GM18519 (cell line): ENCODE measurements around the gene ING4.

Experiments used
- ATAC-seq: cut with Tn5 transposase; IDR thresholded peaks from one replicate; pipeline ENCODE4 v1.9.1; 2021; ENCODE audit warnings: mild to moderate bottlenecking, moderate library complexity; ENCODE audit not compliant: unreplicated experiment, low FRiP score

Gene ING4

DNA sequence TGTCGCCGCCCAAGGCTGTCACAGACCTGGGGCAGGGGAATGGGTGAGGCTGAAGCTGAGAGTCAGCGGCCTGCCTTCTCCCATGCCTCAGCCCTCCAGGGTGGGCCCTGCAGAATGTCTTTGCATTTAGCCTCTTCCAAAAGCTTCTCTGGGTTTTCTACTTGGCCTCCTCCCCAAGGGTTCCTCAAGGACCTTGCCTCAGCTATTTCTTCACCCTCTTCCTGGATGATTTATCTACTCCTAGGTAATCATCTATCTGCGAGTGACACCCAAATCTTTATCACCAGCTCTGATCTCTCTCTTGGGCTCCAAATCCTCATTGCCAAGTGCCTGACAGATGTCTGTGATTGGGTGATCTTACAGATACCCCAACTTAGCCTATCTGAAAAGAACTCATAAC lies 22.4 kb downstream of the ING4 start:
- ATAC-seq, result no peak

DNA sequence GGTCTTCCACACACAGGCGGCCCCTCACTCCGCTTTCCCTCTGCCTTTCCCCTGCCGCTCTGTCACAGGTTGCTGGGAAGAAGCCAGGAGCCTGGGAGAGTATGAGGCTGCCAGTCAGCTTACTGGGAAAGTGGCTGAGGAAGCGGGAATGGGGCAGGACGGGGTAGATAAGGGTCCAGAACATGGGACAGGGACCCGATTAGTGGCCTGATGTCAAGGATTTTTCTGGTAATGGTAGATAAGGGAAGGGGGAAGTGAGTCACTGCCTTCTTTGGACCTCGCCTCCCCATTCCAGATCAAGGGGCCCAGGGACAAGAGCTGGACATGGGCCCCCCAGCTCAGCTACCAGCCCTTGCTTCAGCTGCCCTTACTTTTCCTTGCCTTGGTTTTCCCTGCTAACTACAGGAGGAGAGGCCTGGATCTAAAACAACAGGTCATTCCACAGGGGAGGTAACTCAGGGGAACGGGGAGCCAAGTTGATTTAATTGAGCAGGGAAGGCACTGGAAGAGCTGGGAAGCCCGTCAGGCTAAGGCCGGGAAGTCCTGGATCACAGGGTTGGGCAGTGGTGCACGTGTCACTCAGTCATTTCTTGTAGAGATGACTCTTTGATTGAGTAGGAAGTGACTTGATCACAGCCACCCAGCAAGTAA lies 23.6 kb downstream of the ING4 start:
- ATAC-seq, result no peak

DNA sequence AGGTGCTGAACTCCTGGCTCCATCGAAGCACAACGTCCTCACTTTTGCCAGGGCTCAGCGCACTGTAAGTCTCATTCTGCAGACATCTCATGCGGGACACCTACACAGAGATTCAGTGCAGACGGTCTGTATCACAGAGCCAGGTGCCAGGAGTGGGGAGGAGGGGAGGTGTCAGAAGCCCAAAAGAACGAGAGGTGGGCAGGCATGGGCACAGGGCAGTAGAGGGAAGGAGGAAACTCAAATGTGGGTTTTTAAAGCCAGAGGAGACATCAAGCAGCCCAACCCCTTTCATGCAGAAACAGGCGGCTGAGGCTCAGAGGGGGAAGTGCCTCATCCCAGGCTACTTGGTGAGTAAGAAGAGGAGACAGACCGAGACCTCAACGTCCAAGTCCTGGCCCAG lies 24.6 kb downstream of the ING4 start:
- ATAC-seq, result no peak

DNA sequence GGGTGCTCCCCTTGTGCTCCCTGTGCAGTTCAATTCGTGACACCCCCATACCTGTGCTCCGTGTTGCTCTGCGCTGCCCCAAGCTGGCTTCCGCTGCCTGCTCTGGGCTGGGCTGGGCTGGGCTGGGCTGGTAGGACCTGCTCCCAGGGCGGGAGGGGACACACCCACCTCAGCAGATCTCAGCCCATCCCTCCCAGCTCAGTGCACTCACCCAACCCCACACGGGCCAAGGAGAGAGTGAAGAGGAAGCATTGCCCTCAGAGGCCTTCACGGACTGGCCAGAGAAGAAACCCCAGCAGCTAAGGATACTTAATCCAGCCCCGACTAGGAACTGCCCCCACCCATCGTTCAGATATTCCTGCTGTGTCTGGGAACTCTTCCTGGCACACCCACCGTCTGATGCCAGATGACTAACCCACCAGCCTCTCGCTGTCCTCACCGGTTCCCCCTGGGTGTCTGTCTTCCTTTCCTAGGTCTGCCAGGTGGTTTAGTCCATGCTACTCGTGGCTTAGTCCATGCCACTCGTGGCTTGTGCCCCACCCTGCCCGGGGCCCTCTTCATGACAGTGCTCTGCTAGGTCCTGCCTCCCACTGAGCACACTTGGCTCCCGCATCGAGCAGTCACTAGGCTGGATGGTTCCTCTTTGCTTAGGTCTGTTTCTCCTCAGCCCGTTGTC lies 26.9 kb downstream of the ING4 start, which contains the start of gene LPAR5:
TSS of gene LPAR5 (minus strand) at position 104 of the 676 bp plus-strand sequence. CDS start 14,711 bp downstream, outside the sequence.
- ATAC-seq, result no peak

- no peak for ATAC-seq
Observed at GRCh38 chr12:6635375-6635855, 27.5 kb downstream of the ING4 start.

- no peak for ATAC-seq
Observed at GRCh38 chr12:6632026-6632983, 30.6 kb downstream of the ING4 start.

GRCh38 chr12:6631549-6631961 lies 31.4 kb downstream of the ING4 start:
- ATAC-seq, result no peak

GRCh38 chr12:6630736-6631135 lies 32.2 kb downstream of the ING4 start:
- ATAC-seq, result no peak

GRCh38 chr12:6627616-6628015 lies 35.3 kb downstream of the ING4 start:
- ATAC-seq, result no peak

GRCh38 chr12:6626654-6627283 lies 36.1 kb downstream of the ING4 start:
- ATAC-seq, result no peak

DNA sequence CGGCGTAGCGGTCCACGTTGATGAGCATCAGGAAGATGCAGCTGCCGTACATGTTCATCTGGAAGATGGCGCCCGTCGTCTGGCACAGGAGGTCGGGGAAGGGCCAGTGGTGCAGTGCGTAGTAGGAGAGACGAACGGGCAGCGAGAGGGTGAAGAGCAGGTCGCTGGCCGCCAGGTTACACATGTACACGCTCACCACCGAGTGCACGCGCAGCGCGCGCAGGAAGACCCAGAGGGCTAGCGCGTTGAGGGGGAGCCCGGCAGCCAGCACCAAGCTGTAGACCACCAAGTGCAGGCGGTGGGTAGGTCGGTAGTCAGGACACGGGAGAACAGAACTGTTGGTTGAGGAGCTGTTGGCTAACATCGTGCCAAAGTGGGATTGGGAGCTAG lies 42.0 kb downstream of the ING4 start:
- ATAC-seq, result no peak

DNA sequence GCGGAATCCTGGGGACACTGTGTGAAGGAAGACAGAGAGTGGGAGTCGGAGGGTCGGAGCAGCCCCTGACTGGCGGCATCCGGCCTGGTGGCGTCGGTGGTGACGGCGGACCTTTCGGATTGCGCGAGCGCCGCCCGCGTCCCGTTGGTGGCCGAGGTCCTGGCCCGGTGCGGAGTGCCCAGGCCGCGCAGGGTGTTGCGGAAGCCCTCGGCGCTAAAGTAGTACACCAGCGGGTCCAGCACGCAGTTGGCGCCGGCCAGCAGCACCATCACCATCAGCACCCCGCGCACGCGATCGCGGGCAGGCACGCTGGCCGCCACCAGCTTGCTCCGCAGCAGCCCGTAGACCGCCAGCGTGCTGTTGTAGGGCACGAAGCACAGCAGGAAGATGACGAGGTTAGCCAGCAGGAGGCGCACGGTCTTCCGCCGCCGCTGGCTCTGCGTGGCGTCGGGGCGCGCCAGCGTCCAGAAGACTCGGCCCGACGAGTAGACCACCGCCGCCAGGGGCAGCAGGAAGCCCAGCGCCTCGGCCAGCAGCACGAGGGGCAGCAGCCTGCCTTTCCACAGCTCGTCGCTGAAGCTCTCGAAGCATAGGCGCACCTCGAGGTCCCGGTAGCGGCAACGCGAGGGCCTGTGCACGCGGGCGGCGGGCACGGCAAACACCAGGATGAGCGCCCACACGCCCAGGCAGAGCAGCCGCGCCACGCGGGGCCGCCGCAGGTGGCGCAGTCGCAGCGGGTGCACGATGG lies 42.6 kb downstream of the ING4 start:
- ATAC-seq, result no peak

DNA sequence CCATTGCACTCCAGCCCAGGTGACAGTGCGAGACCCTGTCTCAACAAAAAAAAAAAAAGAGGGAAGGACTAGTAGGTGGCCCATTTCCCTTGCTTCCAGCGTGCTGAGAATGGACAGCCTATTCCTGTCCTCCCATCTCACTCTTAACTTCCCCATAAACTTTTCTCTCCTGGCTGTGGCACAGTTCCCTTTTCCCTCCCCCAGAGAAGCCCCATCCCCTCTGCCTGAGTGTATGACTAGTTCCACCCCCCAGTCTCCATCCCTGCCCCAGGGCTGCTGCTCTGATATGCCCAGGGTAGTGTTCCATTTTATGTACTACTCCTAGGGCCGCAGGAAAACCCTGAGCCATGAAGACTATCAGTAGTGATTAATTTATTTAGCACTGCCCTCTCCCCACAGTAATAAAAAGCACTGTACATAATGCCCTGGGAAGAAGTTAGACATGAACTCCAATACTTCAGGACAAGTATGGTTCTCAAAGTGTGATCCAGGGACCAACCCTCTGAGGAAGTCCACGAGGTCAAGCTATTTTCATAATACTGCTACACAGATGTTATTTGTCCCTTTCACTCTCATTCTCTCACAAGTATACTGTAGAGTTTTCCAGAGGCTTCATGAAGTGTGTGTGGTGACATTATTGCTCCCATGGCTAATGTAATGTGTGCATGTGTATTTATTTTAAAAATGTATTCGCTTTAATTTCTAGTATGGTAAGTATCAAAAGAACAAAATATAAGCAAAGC lies 44.3 kb downstream of the ING4 start:
- ATAC-seq, result no peak

DNA sequence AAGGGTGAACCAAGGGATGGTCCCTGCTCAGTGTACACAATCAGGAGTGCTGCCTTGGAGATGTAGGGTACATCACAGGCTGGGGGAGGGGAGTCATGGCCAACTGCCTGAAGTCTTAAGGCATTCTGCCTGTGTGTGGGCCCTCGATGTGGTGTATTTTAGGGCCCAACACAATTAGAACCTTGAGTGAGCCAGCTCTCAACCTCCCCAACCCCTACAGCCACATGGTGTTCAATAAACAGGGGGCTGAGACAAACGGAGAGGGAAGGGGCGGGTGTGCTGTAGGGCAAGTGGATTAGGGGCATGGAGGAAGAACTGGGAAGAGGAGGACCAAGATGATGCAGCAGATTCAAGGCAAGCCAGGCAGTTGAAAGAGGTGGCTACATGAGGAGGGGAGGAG lies 47.1 kb downstream of the ING4 start:
- ATAC-seq, result no peak

- no peak for ATAC-seq
Observed at GRCh38 chr12:6614513-6615172, 48.3 kb downstream of the ING4 start.

GRCh38 chr12:6613776-6614512 lies 49.0 kb downstream of the ING4 start:
- ATAC-seq, result no peak

- ATAC-seq, result no peak
Observed at GRCh38 chr12:6613015-6613775, 49.7 kb downstream of the ING4 start.
